Measurements from ENCODE around the gene EIF4EBP3. TPM values are rescaled to one million over a fixed set of nuclear protein-coding genes. Genes with fewer than 3 reads are reported as not detected.

Gene EIF4EBP3
- total RNA-seq, 2 experiments from 2014 or later = 12.7 to 15.1 TPM

DNA sequence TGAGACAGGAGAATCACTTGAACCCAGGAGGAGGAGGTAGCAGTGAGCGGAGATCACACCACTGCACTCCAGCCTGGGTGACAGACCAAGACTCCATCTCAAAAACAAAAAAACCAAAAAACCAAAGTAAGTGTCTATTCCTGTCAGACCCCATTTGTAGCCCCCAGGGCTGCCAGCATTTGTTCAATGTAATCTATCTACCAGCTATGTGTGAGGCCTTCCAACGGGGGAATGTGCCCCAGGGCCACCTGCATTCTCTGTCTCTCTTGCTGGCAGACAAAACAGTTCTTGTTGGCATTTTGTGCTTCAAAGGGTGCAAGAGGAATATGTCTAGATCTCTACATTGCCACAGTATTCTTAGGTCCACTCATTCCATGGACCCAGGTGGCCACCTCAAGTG lies 51.4 kb downstream of the EIF4EBP3 start:
- H3K4me3 ChIP-seq (ENCODE audit: low read length) = no peak overlapping the region
- H3K36me3 ChIP-seq (ENCODE audit: insufficient read depth, low read length) = no peaks in the 10 kb centered on the region
- DNase-seq (no peak), ATAC-seq (ENCODE audit: poor library complexity) (no peak)
- intact Hi-C loops (cut with DNase I, micrococcal nuclease) = no loop called here
- no peak overlapping the region for H3K4me3 Mint-ChIP-seq
- H3K27me3 Mint-ChIP-seq = peaks cover 15% of the 10 kb centered on the region
- H3K4me1 Mint-ChIP-seq (ENCODE audit: low read depth) = no peaks in the 10 kb centered on the region
- H3K9me3 Mint-ChIP-seq = no peaks in the 10 kb centered on the region
- no peaks in the 10 kb centered on the region for H3K9me3 ChIP-seq (ENCODE audit: control insufficient read depth in 1 of 2, insufficient read depth in 1 of 2, low read length in 2 of 2)
- no peaks in the 10 kb centered on the region for H3K27me3 ChIP-seq (ENCODE audit: control insufficient read depth in 1 of 2, insufficient read depth in 2 of 2, low read length in 2 of 2)
- H3K27ac ChIP-seq (ENCODE audit: low read depth in 1 of 2, low read length in 2 of 2) = no peak overlapping the region
- CTCF ChIA-PET = no interaction called here
- TF ChIP-seq, protein P1, sequence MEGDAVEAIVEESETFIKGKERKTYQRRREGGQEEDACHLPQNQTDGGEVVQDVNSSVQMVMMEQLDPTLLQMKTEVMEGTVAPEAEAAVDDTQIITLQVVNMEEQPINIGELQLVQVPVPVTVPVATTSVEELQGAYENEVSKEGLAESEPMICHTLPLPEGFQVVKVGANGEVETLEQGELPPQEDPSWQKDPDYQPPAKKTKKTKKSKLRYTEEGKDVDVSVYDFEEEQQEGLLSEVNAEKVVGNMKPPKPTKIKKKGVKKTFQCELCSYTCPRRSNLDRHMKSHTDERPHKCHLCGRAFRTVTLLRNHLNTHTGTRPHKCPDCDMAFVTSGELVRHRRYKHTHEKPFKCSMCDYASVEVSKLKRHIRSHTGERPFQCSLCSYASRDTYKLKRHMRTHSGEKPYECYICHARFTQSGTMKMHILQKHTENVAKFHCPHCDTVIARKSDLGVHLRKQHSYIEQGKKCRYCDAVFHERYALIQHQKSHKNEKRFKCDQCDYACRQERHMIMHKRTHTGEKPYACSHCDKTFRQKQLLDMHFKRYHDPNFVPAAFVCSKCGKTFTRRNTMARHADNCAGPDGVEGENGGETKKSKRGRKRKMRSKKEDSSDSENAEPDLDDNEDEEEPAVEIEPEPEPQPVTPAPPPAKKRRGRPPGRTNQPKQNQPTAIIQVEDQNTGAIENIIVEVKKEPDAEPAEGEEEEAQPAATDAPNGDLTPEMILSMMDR (IDR thresholded peaks at IDR 0.05) = no peak
- POLR2A ChIA-PET = interaction anchor here (1.3 kb wide), 1 partner anchor 49 kb away, joined by 4 read pairs; the partner anchor contains the start of genes IK and NDUFA2
- no peaks in the 10 kb centered on the region for H3K4me1 ChIP-seq (ENCODE audit: insufficient read depth, low read length)
- H3K27ac Mint-ChIP-seq = no peak overlapping the region
- no peaks in the 10 kb centered on the region for H3K36me3 Mint-ChIP-seq (ENCODE audit: low read depth)

Small RNA genes lying within 50 kb of the gene (microRNA-seq; reads per million reads assigned to microRNA genes)
- gene MIR6831 (ENCODE audit: borderline microRNAs expressed, borderline replicate concordance) = not detected

Other genes with a start within 250 kb of the EIF4EBP3 start
- 10 to 100 TPM; 21.3 to 22.0 TPM for gene PFDN1, start 244.6 kb upstream of the EIF4EBP3 start, total RNA-seq
- 1 to 10 TPM; 3.6 to 4.2 TPM for gene HBEGF, start 201.1 kb upstream of the EIF4EBP3 start, total RNA-seq
- not detected for gene SLC4A9, start 187.5 kb upstream of the EIF4EBP3 start, total RNA-seq
- 100 to 1,000 TPM; 202 to 212 TPM for gene ANKHD1, start 145.8 kb upstream of the EIF4EBP3 start, total RNA-seq
- gene SRA1, start 9.8 kb downstream of the EIF4EBP3 start, total RNA-seq = 10 to 100 TPM; 30.9 to 31.6 TPM
- 10 to 100 TPM; 56.6 to 61.5 TPM for gene APBB3, start 16.9 kb downstream of the EIF4EBP3 start, total RNA-seq
- 10 to 100 TPM; 16.9 to 17.8 TPM for gene SLC35A4, start 17.2 kb downstream of the EIF4EBP3 start, total RNA-seq
- 1 to 10 TPM; 1.7 to 2.1 TPM for gene CD14, start 85.5 kb downstream of the EIF4EBP3 start, total RNA-seq
- 10 to 100 TPM; 20.9 to 21.1 TPM for gene TMCO6, start 91.8 kb downstream of the EIF4EBP3 start, total RNA-seq
- gene NDUFA2, start 100.0 kb downstream of the EIF4EBP3 start, total RNA-seq = 10 to 100 TPM; 45.5 to 52.4 TPM
- gene IK, start 100.2 kb downstream of the EIF4EBP3 start, total RNA-seq = 100 to 1,000 TPM; 194 to 207 TPM
- 10 to 100 TPM; 40.1 to 42.9 TPM for gene WDR55, start 117.2 kb downstream of the EIF4EBP3 start, total RNA-seq
- 1 to 10 TPM; 1.9 to 2.1 TPM for gene DND1, start 125.9 kb downstream of the EIF4EBP3 start, total RNA-seq
- 10 to 100 TPM; 53.5 to 54.1 TPM for gene HARS1, start 143.7 kb downstream of the EIF4EBP3 start, total RNA-seq
- 10 to 100 TPM; 38.1 to 38.3 TPM for gene HARS2, start 143.8 kb downstream of the EIF4EBP3 start, total RNA-seq
- 10 to 100 TPM; 29.0 to 32.3 TPM for gene ZMAT2, start 152.8 kb downstream of the EIF4EBP3 start, total RNA-seq
- gene PCDHA1, start 238.5 kb downstream of the EIF4EBP3 start, total RNA-seq = not detected
- gene PCDHA2, start 247.2 kb downstream of the EIF4EBP3 start, total RNA-seq = not detected